ENCODE data around the gene HIVEP3.

Gene HIVEP3

DNA sequence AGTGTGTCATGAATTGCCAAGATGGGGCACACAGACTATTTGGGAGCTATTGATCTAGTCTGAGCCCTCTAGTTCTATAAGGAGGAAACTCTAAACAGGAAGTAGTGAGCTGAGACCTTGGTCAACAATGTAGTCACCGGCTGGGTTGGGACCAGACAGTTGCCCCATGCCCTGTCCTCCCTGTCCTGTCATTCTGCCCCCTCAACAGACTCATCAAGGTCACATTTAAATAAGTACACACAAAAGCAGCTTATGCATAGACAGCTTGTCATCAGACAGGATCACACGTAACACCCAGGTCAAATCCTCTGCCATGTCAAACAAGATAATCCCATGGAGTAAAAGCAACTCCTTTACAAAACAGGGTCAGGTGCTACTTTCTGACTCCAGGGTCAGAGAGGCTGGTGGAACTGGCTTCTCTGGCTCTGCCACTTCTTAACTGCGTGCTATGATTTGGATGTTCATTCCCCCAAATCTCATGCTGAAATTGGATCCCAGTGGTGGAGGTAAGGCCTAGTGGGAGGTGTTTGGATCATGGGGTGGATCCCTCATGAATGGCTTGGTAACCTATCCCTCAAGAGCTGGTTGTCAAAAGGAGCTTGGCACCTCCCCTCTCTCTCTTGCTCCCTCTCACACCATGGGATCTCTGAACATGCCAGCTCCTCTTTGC, 128.9 kb downstream of the HIVEP3 start:
- DNase-seq (ENCODE audit: low read depth): no peak

GRCh38 chr1:41788427-41788826, 130.3 kb downstream of the HIVEP3 start:
- no peak for DNase-seq (ENCODE audit: low read depth)

DNA sequence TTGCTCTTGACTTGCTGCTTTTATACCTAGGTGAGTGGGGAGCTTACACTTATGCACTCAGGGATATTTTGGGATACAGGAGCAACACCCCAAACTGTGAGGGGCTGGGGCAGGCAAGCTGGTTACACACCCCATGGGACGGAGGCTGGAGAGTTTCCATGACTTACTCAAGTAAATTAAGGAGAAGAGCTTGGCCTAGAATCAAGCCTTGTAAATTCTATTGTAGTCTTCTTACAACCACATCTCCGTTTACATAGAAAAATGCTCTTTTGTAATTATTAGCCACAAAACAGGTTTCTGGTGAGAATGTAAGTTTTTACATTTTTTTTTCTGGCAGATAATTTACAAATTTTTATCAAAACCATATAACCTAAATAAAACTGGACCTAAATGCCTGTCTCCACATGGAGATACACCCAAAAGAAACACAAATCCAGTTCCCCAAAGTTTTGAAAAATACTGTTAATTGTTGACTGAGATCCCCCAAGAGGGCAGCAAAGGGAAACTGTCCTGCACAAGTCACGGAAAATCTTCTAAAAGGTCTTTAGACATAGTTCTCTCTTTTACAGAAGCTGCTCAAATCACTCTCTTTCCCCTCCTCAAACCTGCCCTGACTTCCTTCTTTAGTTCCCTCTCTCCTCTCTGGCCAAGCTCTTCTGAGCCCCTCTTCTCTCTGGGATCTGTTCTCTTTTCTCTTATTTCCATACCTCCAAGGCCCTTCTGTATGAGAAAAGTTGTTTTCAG, 134.0 kb downstream of the HIVEP3 start:
- no peak for DNase-seq (ENCODE audit: low read depth)

- DNase-seq (ENCODE audit: low read depth): no peak
Observed at GRCh38 chr1:41783189-41783639, 135.5 kb downstream of the HIVEP3 start.

DNA sequence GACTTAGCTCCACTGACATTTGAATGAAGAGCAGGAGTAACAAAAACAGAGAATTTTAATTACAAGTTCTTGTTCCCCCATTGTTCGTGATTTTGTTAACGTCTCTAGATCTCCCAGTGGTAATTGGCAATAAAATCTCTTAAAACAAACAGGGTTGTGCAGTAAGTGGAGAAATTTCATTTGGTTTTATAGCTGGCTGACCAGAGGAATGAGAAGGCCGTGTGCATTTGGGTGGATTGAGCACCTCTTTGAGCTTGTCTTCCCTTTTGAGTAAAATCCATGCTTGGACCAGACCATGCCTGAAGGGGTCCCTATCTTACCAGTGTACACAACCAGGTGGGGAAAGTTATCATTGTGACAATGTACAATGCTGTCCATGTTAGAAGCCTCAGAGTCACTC, 137.8 kb downstream of the HIVEP3 start:
- no peak for DNase-seq (ENCODE audit: low read depth)

DNA sequence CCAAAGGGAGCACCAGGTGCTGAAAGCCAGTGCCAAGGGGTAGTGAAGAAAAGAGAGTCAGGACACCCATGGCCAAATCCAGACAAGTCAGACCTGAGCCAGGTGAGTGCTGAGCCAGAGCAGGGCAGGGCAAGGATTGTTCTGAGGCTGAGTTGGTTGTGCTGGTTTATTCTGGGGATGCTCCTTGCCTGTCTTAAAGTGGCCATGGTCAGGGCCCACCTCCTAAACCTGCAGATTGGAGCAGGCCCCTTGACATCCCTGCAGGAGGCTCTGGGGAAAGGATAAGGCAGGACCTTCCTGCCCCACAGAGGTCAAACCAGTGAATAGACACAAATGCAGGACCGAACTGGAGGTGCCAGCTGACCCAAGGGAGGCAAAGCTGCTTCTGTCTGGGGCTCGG, 138.4 kb downstream of the HIVEP3 start:
- DNase-seq (ENCODE audit: low read depth): no peak

DNA sequence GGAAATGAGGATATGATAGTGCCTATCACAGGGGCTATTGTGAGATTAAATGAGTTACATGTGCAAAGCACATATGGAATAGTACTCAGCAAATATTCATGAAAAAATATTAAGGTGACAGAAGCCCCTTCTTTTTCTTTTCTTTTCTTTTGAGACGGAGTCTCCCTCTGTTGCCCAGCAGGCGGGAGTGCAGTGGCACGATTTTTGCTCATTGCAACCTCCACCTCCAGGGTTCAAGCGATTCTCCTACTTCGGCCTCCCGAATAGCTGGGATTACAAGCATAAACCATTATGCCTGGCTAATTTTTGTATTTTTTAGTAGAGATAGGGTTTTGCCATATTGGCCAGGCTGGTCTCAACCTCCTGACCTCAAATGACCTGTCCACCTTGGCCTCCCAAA, 139.4 kb downstream of the HIVEP3 start:
- DNase-seq (ENCODE audit: low read depth): no peak

DNA sequence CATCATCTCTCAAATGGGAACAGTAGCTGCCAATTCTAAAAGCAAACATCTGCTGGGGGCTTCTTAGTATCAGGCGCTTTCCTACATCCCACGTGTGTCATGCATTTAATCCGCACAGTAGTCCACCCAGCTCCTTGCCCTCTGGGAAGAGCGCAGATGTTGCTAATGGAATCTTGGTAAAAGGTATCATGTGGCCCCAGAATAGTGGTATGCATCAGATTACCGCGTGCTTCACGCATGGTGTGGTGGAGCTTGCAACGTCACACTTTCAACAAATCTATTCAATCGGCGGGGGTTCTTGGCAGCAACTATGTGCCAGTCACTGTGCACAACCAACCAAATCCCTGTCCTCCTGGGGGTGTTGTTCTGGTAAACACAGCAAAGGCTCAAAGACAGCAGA, 141.0 kb downstream of the HIVEP3 start:
- DNase-seq (ENCODE audit: low read depth): no peak

- DNase-seq (ENCODE audit: low read depth): no peak
Observed at GRCh38 chr1:41776891-41777441, 141.8 kb downstream of the HIVEP3 start.

- no peak for DNase-seq (ENCODE audit: low read depth)
Observed at GRCh38 chr1:41775956-41776585, 142.7 kb downstream of the HIVEP3 start.

DNA sequence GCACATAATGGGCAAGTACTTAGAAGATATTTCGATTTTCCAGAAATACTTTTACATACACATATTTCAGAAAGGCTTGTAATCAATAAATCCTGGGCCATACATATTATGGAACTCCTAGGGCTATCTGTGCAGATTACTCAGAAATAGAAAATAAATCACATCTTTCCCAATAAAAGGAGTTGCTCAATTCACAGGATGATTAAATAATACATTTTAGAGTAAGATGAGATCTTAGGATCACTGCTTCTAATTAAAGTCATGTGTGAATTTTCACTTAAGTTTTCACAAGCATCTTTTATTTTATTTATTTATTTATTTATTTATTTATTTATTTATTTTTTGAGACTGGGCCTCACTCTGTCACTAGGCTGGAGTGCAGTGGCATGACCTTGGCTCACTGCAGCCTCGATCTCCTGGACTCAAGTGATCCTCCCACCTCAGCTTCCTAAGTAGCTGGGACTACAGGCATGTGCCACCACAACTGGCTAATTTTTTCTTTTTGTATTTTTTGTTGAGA, 144.2 kb downstream of the HIVEP3 start:
- no peak for DNase-seq (ENCODE audit: low read depth)

DNA sequence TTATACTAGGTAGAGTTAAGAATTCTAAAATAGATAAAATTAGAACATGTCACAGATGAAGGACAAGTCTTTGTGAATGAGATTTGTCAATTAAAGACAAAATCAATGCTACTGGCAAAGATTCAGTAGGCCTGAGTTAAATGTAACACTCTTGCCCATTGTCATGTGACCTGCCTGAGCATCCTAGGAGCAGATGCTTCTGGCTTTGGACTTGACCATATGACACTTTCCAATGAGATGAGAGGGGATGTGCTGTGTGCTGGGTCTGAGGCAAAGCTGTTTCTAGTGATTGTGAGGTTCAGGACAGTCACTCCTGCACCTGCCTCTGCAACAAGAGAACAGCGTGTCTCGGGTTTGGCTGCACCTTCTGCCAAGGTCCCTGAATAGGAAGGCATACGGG, 144.9 kb downstream of the HIVEP3 start:
- DNase-seq (ENCODE audit: low read depth): no peak

DNA sequence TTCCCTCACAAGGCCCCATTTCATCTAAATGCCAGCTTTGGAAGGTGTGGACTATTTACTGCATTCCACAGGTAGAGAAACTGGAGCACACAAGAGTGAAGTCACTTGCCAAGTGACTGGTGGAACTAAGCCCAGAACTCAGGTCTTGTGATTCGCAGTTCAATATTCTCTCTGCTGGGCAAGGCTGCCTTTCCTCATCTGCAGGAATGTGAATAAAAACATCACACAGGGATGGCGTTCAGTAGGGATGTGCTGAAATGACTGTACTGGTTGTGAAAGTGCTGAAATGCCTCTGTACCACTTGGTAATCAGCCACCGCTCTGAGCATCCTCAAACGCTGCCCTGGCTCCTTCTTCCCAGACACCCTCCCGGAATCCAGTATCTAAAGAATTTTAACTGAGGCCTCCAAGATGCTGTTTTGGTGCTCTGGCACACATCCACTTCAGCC, 145.6 kb downstream of the HIVEP3 start:
- DNase-seq (ENCODE audit: low read depth): no peak

GRCh38 chr1:41769068-41769467, 149.7 kb downstream of the HIVEP3 start:
- no peak for DNase-seq (ENCODE audit: low read depth)

- DNase-seq (ENCODE audit: low read depth): no peak
Observed at GRCh38 chr1:41768583-41768982, 150.1 kb downstream of the HIVEP3 start.

DNA sequence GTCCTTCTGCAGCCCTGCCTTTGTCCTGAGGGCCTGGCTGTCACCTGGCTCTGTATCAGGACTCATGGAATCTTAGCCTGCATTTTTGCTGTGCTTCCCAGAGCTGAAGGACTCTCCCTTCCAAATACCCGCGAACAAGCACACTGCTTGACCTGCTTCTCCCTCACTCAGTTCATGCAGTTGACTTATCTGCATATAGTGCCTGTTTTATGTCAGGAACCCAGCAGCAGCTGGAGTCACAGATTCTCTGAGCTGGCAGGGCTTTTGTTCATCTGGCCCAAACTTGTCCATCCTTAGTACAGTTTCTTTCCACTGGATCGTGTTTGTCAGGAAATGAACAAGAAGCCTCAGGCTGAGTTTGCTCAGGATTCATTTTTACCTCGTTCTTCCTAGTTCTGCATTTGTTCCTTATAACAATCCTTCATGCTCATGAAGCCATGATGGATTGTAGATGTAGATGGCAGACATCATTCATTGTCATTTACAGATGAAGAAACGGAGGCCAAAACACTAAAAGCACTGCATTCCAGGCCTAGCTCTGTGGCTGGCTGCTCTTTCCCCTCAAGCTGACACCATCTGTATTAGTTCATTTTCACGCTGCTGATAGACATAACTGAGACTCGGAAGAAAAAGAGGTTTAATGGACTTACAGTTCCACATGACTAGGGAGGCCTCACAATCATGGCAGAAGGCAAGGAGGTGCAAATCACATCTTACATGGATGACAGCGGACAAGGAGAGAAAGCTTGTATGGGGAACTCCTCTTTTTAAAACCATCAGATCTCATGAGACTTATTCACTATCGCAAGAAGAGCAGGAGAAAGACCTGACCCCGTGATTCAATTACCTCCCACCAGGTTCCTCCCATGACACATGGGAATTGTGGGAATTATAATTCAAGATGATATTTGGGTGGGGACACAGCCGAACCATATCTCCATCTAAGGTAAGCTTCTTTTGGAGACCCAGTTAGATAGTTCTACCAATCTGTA, 150.9 kb downstream of the HIVEP3 start:
- no peak for DNase-seq (ENCODE audit: low read depth)

DNA sequence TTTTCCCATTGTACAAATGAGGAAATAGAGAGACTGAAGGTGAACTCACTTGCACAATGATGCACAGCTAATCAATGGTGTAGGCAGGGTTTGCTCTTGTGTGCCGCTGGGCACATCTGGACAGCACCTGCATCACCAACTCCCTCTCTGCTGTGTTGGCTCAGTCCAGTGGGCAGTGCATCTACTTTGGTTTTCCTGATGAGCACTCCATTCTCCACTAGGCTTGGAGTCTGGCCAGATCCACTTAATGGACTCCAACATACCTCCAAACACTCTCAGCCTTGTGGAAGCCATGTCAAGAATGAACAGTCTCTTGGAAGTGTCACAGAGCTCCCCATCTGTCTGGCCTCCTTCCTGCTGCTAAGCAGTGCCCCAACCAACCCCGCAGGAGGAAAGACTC, 152.2 kb downstream of the HIVEP3 start:
- DNase-seq (ENCODE audit: low read depth): no peak

- DNase-seq (ENCODE audit: low read depth): no peak
Observed at GRCh38 chr1:41766041-41766440, 152.7 kb downstream of the HIVEP3 start.

DNA sequence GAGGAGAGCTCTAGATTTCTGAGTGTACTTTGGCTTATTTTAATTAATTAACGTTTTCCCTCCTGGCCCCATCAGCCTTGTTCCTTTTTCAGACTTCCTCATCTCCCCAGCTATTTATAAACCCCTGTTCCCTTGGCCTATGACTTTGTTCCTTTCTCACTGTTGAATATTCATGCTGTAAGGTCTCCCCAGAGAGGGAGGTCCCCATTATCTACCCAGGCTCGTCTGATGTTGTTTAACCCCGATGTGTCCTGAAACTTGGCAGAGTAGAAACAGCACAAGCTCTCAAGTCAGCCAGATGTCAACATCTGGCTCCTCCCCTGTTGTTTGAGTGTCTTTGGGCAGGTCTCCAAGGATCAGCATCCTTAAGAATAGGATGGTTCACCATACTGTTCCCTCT, 153.6 kb downstream of the HIVEP3 start:
- no peak for DNase-seq (ENCODE audit: low read depth)

GRCh38 chr1:41764656-41765055, 154.1 kb downstream of the HIVEP3 start:
- no peak for DNase-seq (ENCODE audit: low read depth)

GRCh38 chr1:41762777-41763176, 155.9 kb downstream of the HIVEP3 start:
- DNase-seq (ENCODE audit: low read depth): no peak

Measured in stimulated activated CD8-positive, alpha-beta memory T cell treated with anti-CD3 and anti-CD28 coated beads, Interleukin-15, amount 100 ng/mL, for 24 hours (primary cell).